ENCODE results near the gene CCDC184. TPM values are rescaled to one million over a fixed set of nuclear protein-coding genes. Genes with fewer than 3 reads are reported as not detected.

CCDC184 gene
- polyA plus RNA-seq, 1 donor (not counting 4 experiments of a cell fraction or from before 2014, with no cell fraction given), result 0.21 TPM

DNA sequence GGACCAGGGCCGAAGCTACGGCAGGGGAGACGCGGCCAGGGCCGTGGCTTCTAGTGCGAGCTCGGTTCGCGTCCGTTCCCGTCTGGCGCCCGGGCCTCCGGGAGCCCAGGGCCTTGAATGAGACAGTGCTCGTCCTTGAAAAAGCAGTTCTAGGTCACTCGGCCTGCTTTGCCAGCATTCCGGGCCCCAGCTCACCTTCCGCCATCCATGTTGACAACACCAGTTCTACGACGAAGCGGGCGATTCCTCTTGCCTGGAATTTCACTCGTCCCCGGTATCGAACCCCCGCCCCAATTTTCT is 15.2 kb downstream of the CCDC184 start:
- Histone ChIP-seq H3K4me3 (ENCODE audit: control insufficient read depth in 2 of 3, extremely low read depth in 1 of 3, insufficient read depth in 2 of 3, low read depth in 1 of 3, low read length in 3 of 3) (peak overlapping the region; percentile 75 to 96 (median 84)), H3K9me3 (ENCODE audit: control insufficient read depth, low read depth, low read length) (no peaks in the 10 kb centered on the region), H3K4me2 (ENCODE audit: control insufficient read depth, extremely low read depth, insufficient read depth, low read depth, low read length) (peak overlapping the region; percentile 69), H3K9ac (ENCODE audit: control insufficient read depth, extremely low read depth, insufficient read depth, low read length) (peak overlapping the region; percentile 90), H4K20me1 (ENCODE audit: control insufficient read depth, extremely low read depth, insufficient read depth, low read length) (no peaks in the 10 kb centered on the region), H3K79me2 (ENCODE audit: control insufficient read depth, insufficient read depth, low read length) (no peaks in the 10 kb centered on the region), H3K27ac (ENCODE audit: control insufficient read depth, insufficient read depth, low read length) (peak overlapping the region; percentile 84), H3K4me1 (ENCODE audit: control insufficient read depth, extremely low read depth, insufficient read depth, low read length) (no peaks in the 10 kb centered on the region), H3K27me3 (ENCODE audit: control insufficient read depth, extremely low read depth, insufficient read depth, low read length) (no peaks in the 10 kb centered on the region), H3K9me1 (ENCODE audit: control insufficient read depth, extremely low read depth, insufficient read depth, low read length) (no peaks in the 10 kb centered on the region), H3K36me3 (ENCODE audit: control insufficient read depth in 2 of 2, extremely low read depth in 1 of 2, insufficient read depth in 2 of 2, low read length in 2 of 2) (no peaks in the 10 kb centered on the region), H2AFZ (ENCODE audit: control insufficient read depth, low read length) (peak overlapping the region; percentile 99)
- no peak for FAIRE-seq
- no peak for DNase-seq (ENCODE audit: low read depth, low spot score)
- dilution Hi-C loops (cut with MboI; ENCODE audit: extremely low pct_ligation_motif_present, low sequenced_read_pairs), result no loop called here
- no peak for TF ChIP-seq EZH2 (IDR thresholded peaks at IDR 0.05; ENCODE audit: low read length)
- TF ChIP-seq, protein P1, sequence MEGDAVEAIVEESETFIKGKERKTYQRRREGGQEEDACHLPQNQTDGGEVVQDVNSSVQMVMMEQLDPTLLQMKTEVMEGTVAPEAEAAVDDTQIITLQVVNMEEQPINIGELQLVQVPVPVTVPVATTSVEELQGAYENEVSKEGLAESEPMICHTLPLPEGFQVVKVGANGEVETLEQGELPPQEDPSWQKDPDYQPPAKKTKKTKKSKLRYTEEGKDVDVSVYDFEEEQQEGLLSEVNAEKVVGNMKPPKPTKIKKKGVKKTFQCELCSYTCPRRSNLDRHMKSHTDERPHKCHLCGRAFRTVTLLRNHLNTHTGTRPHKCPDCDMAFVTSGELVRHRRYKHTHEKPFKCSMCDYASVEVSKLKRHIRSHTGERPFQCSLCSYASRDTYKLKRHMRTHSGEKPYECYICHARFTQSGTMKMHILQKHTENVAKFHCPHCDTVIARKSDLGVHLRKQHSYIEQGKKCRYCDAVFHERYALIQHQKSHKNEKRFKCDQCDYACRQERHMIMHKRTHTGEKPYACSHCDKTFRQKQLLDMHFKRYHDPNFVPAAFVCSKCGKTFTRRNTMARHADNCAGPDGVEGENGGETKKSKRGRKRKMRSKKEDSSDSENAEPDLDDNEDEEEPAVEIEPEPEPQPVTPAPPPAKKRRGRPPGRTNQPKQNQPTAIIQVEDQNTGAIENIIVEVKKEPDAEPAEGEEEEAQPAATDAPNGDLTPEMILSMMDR (optimal IDR thresholded peaks at IDR 0.05 in 1 of 3, IDR thresholded peaks at IDR 0.05 in 1 of 3, conservative IDR thresholded peaks at IDR 0.05 in 1 of 3; ENCODE audit: extremely low read depth in 1 of 3, insufficient read depth in 2 of 3, low read length in 3 of 3), result no peak

DNA sequence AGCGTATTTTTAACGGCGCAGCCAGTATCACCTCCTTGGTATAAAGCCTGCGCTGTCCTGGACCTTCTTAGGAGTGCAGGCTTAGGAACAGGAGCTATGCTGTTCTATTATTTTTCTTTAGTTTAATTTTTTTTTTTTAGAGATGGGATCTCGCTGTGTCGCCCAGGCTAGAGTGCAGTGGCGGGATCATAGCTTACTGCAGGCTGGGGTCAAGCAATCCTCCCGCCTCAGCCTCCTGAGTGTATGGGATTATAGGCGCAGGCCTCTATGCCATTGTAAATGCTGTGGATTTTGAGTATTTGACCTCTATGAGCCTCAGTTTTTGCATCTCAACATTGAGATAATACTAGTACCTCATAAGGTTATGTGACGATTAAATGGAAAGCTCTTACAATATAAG is 15.5 kb downstream of the CCDC184 start:
- Histone ChIP-seq H3K9me3 (ENCODE audit: control insufficient read depth, low read depth, low read length) (no peaks in the 10 kb centered on the region), H2AFZ (ENCODE audit: control insufficient read depth, low read length) (peak overlapping the region; percentile 99), H3K4me2 (ENCODE audit: control insufficient read depth, extremely low read depth, insufficient read depth, low read depth, low read length) (peak overlapping the region; percentile 69), H3K4me1 (ENCODE audit: control insufficient read depth, extremely low read depth, insufficient read depth, low read length) (no peaks in the 10 kb centered on the region), H3K36me3 (ENCODE audit: control insufficient read depth in 2 of 2, extremely low read depth in 1 of 2, insufficient read depth in 2 of 2, low read length in 2 of 2) (no peaks in the 10 kb centered on the region), H3K79me2 (ENCODE audit: control insufficient read depth, insufficient read depth, low read length) (no peaks in the 10 kb centered on the region), H3K27me3 (ENCODE audit: control insufficient read depth, extremely low read depth, insufficient read depth, low read length) (no peaks in the 10 kb centered on the region), H3K27ac (ENCODE audit: control insufficient read depth, insufficient read depth, low read length) (peak overlapping the region; percentile 84), H3K9me1 (ENCODE audit: control insufficient read depth, extremely low read depth, insufficient read depth, low read length) (no peaks in the 10 kb centered on the region), H3K4me3 (ENCODE audit: control insufficient read depth in 2 of 3, extremely low read depth in 1 of 3, insufficient read depth in 2 of 3, low read depth in 1 of 3, low read length in 3 of 3) (peak overlapping the region; percentile 75 to 96 (median 84)), H4K20me1 (ENCODE audit: control insufficient read depth, extremely low read depth, insufficient read depth, low read length) (no peaks in the 10 kb centered on the region), H3K9ac (ENCODE audit: control insufficient read depth, extremely low read depth, insufficient read depth, low read length) (peak overlapping the region; percentile 90)
- FAIRE-seq, result no peak
- DNase-seq (ENCODE audit: low read depth, low spot score), result no peak
- dilution Hi-C loops (cut with MboI; ENCODE audit: extremely low pct_ligation_motif_present, low sequenced_read_pairs), result no loop called here
- no peak for TF ChIP-seq EZH2 (IDR thresholded peaks at IDR 0.05; ENCODE audit: low read length)
- TF ChIP-seq, protein P1 (optimal IDR thresholded peaks at IDR 0.05 in 1 of 3, IDR thresholded peaks at IDR 0.05 in 1 of 3, conservative IDR thresholded peaks at IDR 0.05 in 1 of 3; ENCODE audit: extremely low read depth in 1 of 3, insufficient read depth in 2 of 3, low read length in 3 of 3), result no peak
